Thymus (tissue), 11 donors: Measurements from ENCODE around the gene SPECC1L. TPM values are rescaled to one million over a fixed set of nuclear protein-coding genes. Genes with fewer than 3 reads are reported as not detected.
"Not testable (repeated sequence)": the region's sequence is repeated elsewhere in the genome, so short reads cannot be mapped to it uniquely, and the experiment has no call there.

Experiments used
- DNase-seq, 9 donors: peaks; one replicate each; pipeline ENCODE4 v3.0.0-alpha.2; 2013; ENCODE audit warnings: low spot score in 9 of 9, low read depth in 6 of 9, missing footprints in 1 of 9
- H3K27ac ChIP-seq, 2 donors: one replicate each; pipeline ENCODE4 v1.5.1; 2013; ENCODE audit warnings: control low read depth in 1 of 2, low read depth in 1 of 2, low read length in 1 of 2, mild to moderate bottlenecking in 1 of 2, moderate library complexity in 1 of 2
- H3K27me3 ChIP-seq, 2 donors: one replicate each; pipeline ENCODE4 v1.5.1; 2013; ENCODE audit warnings: low read length in 1 of 2; ENCODE audit not compliant: control insufficient read depth in 2 of 2, insufficient read depth in 1 of 2
- H3K36me3 ChIP-seq, 2 donors: one replicate each; pipeline ENCODE4 v1.5.1; 2013; ENCODE audit warnings: low read length in 1 of 2, mild to moderate bottlenecking in 1 of 2, moderate library complexity in 1 of 2; ENCODE audit not compliant: control insufficient read depth in 2 of 2, insufficient read depth in 2 of 2
- H3K4me1 ChIP-seq, 2 donors: one replicate each; pipeline ENCODE4 v1.5.1; 2013; ENCODE audit warnings: low read length in 2 of 2; ENCODE audit not compliant: control insufficient read depth in 2 of 2, insufficient read depth in 2 of 2
- H3K4me3 ChIP-seq, 2 donors: one replicate each; pipeline ENCODE4 v1.5.1; 2013; ENCODE audit warnings: low read length in 2 of 2, control low read depth in 1 of 2, mild to moderate bottlenecking in 1 of 2
- H3K9me3 ChIP-seq, 2 donors: one replicate each; pipeline ENCODE4 v1.5.1; 2013; ENCODE audit warnings: low read length in 1 of 2, mild to moderate bottlenecking in 1 of 2; ENCODE audit not compliant: control insufficient read depth in 2 of 2, insufficient read depth in 1 of 2
- WGBS: extraction: QIAGEN DNeasy Blood & Tissue Kit; methylation state at CpG from one replicate; pipeline ENCODE4 v1.1.7; 2013; 5-methylcytosine and 5-hydroxymethylcytosine counted together
- polyA plus RNA-seq: library from polyadenylated mRNA; stranded (reverse); fragments of 200-250 nt; gene quantifications from one replicate; pipeline ENCODE4 v1.2.3, GENCODE V29; 2013
- total RNA-seq: library from RNA; stranded (reverse); fragments of 120-200 nt; gene quantifications from one replicate; pipeline ENCODE4 v1.2.4, GENCODE V29; 2013
- donor health status: healthy.

SPECC1L gene
- total and polyA plus RNA-seq, 2 donors = 11.6 to 20.5 TPM

DNA sequence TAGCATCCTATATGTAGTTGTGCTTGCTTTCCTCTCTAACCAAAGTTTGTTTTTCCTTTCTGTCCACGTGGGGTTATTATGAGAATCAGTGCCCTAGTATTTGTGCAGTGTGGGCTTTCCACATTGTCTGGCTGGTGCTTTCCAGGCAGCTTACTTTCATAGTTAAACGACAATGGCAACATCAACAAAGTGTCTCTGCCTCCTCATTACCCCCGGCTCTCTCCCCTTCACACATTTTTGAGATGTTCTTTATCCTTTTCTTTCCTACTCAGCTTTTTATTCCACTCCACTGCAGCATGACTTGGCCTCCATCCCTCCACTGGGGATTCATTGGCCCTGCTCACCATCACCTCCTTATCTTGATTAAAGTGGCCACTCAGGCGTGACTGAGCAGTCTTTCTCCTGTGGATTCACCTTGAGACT is 19.1 kb downstream of the SPECC1L start:
- WGBS = 79% methylated on average over 4 of the region's 4 CpGs
- peaks cover 7 to 13% of the 10 kb centered on the region in 2 donors for H3K4me1 ChIP-seq
- no peaks in the 10 kb centered on the region for H3K27me3 ChIP-seq
- no peak for DNase-seq
- H3K4me3 ChIP-seq = no peak overlapping the region
- no peak overlapping the region for H3K27ac ChIP-seq
- H3K36me3 ChIP-seq = no peaks in the 10 kb centered on the region
- no peaks in the 10 kb centered on the region for H3K9me3 ChIP-seq

DNA sequence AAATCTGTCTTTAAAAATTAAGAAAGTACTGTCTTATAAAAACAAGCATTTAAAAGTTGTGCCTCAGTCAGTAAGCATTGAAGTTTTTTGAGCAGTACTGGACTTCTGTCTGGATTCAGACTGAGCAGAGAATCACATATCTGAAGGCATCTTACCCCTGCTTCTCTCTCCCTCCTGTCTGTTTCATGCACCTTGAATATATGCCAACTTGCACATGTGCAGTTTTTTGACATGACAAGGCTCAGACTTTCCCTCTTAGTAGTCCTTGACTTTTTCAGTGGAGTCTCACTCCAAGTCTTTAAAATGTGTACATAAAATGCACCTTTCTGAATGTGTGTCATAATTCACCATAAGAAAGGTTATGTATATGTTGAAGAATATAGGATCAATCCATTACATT is 19.8 kb downstream of the SPECC1L start:
- Histone ChIP-seq H3K4me1 (peaks cover 0 to 7% of the 10 kb centered on the region in 2 donors), H3K27ac (no peak overlapping the region), H3K36me3 (no peaks in the 10 kb centered on the region), H3K4me3 (no peak overlapping the region), H3K9me3 (no peaks in the 10 kb centered on the region), H3K27me3 (no peaks in the 10 kb centered on the region)
- DNase-seq = no peak

DNA sequence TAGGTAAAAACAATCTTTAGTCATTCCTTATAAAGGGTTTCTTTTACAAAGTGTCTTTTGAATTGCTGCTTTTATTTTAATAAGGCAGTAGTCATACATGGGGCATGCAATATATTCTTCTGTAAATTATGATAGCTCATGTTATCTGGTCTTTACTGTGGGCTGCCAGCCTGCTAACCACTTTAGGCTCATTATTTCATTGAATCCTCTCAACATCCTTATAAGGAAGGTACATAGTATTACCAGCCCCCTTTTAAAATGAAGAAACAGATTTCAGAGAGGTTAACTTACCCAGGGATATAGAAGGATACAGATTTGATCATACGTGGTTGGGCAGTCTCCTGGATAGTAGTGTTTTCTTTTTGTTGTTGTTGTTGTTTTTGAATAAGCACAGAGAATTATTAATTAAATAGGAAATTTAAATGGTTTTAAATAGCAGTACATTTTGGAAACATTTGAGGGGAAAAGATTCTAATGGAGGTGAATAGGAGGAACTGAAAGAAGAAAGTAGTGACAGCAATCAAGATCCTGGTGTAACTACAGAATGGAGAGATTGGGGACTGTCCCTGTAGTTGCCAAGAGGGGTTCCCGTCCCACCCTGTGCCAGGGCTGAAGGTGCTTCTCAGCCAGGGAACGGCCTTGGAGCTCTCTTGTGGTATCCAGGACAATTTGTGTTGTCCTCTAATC is 21.0 kb downstream of the SPECC1L start:
- H3K4me3 ChIP-seq = no peak overlapping the region
- 94% methylated on average over 3 of the region's 3 CpGs for WGBS
- no peak for DNase-seq
- no peaks in the 10 kb centered on the region for H3K9me3 ChIP-seq
- peaks cover 0 to 6% of the 10 kb centered on the region in 2 donors for H3K4me1 ChIP-seq
- no peaks in the 10 kb centered on the region for H3K27me3 ChIP-seq
- no peak overlapping the region for H3K27ac ChIP-seq
- no peaks in the 10 kb centered on the region for H3K36me3 ChIP-seq

DNA sequence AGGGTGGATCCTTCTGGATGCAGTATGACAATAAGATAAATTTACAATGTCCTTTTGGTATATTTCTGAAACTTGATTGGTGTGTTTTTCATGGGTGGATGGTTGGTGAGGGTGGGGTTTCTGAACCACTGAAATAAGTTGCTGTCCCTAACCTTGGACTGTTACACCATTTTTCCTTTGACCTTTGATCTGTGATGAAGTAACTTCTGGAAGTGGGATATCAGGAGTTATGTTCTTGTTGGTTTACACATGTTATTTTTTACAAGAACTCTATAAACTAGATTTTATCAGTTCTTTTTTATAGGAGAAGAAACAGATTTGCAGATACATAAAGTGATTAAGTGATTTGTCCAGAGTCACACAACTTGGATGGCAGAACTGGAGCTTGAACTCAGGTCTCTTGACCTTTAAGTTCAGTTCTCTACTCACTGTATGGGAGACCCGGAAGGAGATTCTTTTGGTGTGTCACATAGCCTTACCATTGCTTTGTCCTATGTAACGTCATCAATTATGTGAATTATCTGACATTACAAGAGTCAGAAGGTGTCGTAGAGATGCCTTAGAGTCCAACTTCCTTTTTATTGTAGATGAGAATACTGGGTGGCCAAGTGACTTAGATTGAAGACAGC is 21.7 kb downstream of the SPECC1L start:
- H3K9me3 ChIP-seq = not testable (repeated sequence)
- 97% methylated on average over 3 of the region's 3 CpGs for WGBS

DNA sequence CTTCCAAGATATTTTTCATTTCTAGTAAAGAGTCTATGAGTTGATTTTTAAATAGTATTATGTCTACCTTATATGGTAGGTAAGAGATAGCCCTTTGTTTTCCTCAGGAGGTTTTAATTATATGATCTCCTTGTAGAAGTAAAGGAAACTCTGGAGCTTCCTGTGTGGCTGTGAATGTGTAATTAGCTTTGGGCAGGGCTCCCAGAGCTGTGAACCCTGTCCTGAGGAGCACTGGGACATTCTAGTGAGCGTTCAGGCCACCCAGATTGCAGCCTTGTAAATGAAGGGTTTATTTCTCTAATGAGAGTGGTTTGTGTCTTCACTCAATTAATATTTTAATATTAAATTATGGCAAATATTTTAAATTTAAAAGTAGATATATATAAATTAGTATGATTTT is 24.3 kb downstream of the SPECC1L start:
- not testable (repeated sequence) for H3K27ac ChIP-seq, H3K9me3 ChIP-seq, DNase-seq, H3K4me1 ChIP-seq, H3K36me3 ChIP-seq, H3K27me3 ChIP-seq, H3K4me3 ChIP-seq
- WGBS = 93% methylated on average over 1 of the region's 1 CpG

More for the DNA sequence above, 21.7 kb downstream of the SPECC1L start:
- H3K27ac ChIP-seq, H3K4me1 ChIP-seq, H3K36me3 ChIP-seq, H3K27me3 ChIP-seq, H3K4me3 ChIP-seq, DNase-seq: not testable (repeated sequence)

- Histone ChIP-seq H3K36me3 (peaks cover 10 to 15% of the 10 kb centered on the region in 2 donors), H3K4me1 (peaks cover 8 to 14% of the 10 kb centered on the region in 2 donors)
- not testable (repeated sequence) for H3K27me3 ChIP-seq, H3K4me3 ChIP-seq, DNase-seq, H3K27ac ChIP-seq, H3K9me3 ChIP-seq
- WGBS = 75% methylated on average over 4 of the region's 4 CpGs
Measured at GRCh38 chr22:24298497-24299155, 28.0 kb downstream of the SPECC1L start.

DNA sequence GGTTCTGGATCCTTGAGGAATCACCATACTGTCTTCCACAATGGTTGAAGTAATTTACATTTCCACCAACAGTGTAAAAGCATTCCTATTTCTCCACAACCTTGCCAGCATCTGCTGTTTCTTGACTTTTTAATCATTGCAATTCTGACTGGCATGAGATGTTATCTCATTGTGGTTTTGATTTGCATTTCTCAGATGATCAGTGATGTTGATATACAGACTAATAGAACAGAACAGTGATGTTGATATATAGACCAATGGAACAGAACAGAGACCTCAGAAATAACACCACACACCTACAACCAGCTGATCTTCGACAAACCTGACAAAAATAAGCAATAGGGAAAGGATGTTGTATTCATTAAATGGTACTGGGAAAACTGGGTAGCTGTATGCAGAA is 29.9 kb downstream of the SPECC1L start:
- H3K27me3 ChIP-seq, DNase-seq, H3K9me3 ChIP-seq, H3K27ac ChIP-seq, H3K4me3 ChIP-seq: not testable (repeated sequence)
- WGBS = 78% methylated on average over 1 of the region's 1 CpG
- H3K4me1 ChIP-seq = peaks cover 9 to 24% of the 10 kb centered on the region in 2 donors
- H3K36me3 ChIP-seq = peaks cover 14 to 16% of the 10 kb centered on the region in 2 donors

DNA sequence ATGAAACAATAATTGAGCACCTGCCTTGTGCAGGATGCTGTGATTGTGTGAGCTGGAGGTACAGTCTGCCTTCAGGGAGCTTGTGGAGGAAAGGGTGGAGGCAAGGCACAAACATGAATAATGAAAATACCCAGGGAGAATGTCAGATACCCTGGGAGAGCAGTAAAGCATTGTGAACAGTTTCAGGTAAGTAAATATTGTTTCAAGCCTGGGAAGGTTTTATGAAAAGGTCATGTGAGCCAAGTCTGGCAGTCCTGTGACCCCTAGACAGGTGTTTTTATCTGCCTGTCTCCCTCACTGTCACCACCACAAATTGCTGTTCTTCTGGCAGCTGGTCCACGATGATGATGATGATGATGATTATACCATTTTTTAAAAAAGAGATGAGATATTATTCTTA is 32.0 kb downstream of the SPECC1L start:
- H3K9me3 ChIP-seq = no peaks in the 10 kb centered on the region
- peaks cover 25 to 27% of the 10 kb centered on the region in 2 donors for H3K36me3 ChIP-seq
- H3K4me1 ChIP-seq = peaks cover 9 to 24% of the 10 kb centered on the region in 2 donors
- H3K27ac ChIP-seq = no peak overlapping the region
- DNase-seq = no peak
- WGBS = 43% methylated on average over 1 of the region's 1 CpG
- H3K4me3 ChIP-seq = no peak overlapping the region
- H3K27me3 ChIP-seq = no peaks in the 10 kb centered on the region

GRCh38 chr22:24303007-24303406 is 32.4 kb downstream of the SPECC1L start:
- Histone ChIP-seq H3K36me3 (peaks cover 25 to 27% of the 10 kb centered on the region in 2 donors), H3K27ac (peak overlapping the region in 1 of 2 donors; percentile 65), H3K4me3 (no peak overlapping the region), H3K4me1 (peaks cover 9 to 24% of the 10 kb centered on the region in 2 donors), H3K9me3 (no peaks in the 10 kb centered on the region), H3K27me3 (no peaks in the 10 kb centered on the region)
- 45% methylated on average over 4 of the region's 4 CpGs for WGBS
- DNase-seq = no peak
